Measurements from ENCODE around the gene MICU1. TPM values are rescaled to one million over a fixed set of nuclear protein-coding genes. Genes with fewer than 3 reads are reported as not detected.

The MICU1 gene
- polyA plus RNA-seq, 3 donors: 13.7 to 30.9 (median 27.8) TPM

- 59 to 63% (median 62%) methylated on average over 4 of the region's 4 CpGs for WGBS, 3 donors
- no peak overlapping the region for H3K27ac ChIP-seq (ENCODE audit: low read depth, low read length)
Observed at GRCh38 chr10:72638586-72639440, 12.9 kb upstream of the MICU1 start.

- H3K27ac ChIP-seq (ENCODE audit: low read depth, low read length): no peak overlapping the region
- WGBS, 3 donors: 18 to 62% (median 22%) methylated on average over 4 of the region's 4 CpGs
Observed at GRCh38 chr10:72637398-72637857, 11.5 kb upstream of the MICU1 start.

- no peak overlapping the region for H3K27ac ChIP-seq (ENCODE audit: low read depth, low read length)
Observed at GRCh38 chr10:72630144-72630543, 4.3 kb upstream of the MICU1 start.

GRCh38 chr10:72626444-72626754 is 520 bp upstream of the MICU1 start:
- no peak overlapping the region for H3K27ac ChIP-seq (ENCODE audit: low read depth, low read length)
- WGBS, 3 donors: 0% methylated on average over 1 of the region's 1 CpG

More at GRCh38 chr10:72630144-72630543, 4.3 kb upstream of the MICU1 start:
- 78 to 91% (median 80%) methylated on average over 2 of the region's 2 CpGs for WGBS, 3 donors

- 0 to 1% (median 0%) methylated on average over 10 of the region's 10 CpGs for WGBS, 3 donors
- no peak overlapping the region for H3K27ac ChIP-seq (ENCODE audit: low read depth, low read length)
Observed at GRCh38 chr10:72625276-72625607, 637 bp downstream of the MICU1 start.

GRCh38 chr10:72622271-72622670 is 3.6 kb downstream of the MICU1 start:
- WGBS, 3 donors: 95 to 100% (median 98%) methylated on average over 1 of the region's 1 CpG
- no peak overlapping the region for H3K27ac ChIP-seq (ENCODE audit: low read depth, low read length)

- 56 to 97% (median 80%) methylated on average over 1 of the region's 1 CpG for WGBS, 3 donors
- no peak overlapping the region for H3K27ac ChIP-seq (ENCODE audit: low read depth, low read length)
Observed at GRCh38 chr10:72616716-72617115, 9.2 kb downstream of the MICU1 start.

- 77 to 84% (median 83%) methylated on average over 3 of the region's 3 CpGs for WGBS, 3 donors
- H3K27ac ChIP-seq (ENCODE audit: low read depth, low read length): no peak overlapping the region
Observed at GRCh38 chr10:72615970-72616369, 9.9 kb downstream of the MICU1 start.

- no peak overlapping the region for H3K27ac ChIP-seq (ENCODE audit: low read depth, low read length)
- 41 to 55% (median 45%) methylated on average over 3 of the region's 3 CpGs for WGBS, 3 donors
Observed at GRCh38 chr10:72612203-72612826, 13.6 kb downstream of the MICU1 start.

GRCh38 chr10:72611783-72612182 is 14.1 kb downstream of the MICU1 start:
- no peak overlapping the region for H3K27ac ChIP-seq (ENCODE audit: low read depth, low read length)
- WGBS, 3 donors: 50 to 61% (median 60%) methylated on average over 5 of the region's 5 CpGs

- H3K27ac ChIP-seq (ENCODE audit: low read depth, low read length): no peak overlapping the region
- WGBS, 3 donors: 59 to 74% (median 67%) methylated on average over 1 of the region's 1 CpG
Observed at GRCh38 chr10:72610466-72610865, 15.4 kb downstream of the MICU1 start.

GRCh38 chr10:72605122-72605521 is 20.8 kb downstream of the MICU1 start:
- 64 to 84% (median 69%) methylated on average over 3 of the region's 3 CpGs for WGBS, 3 donors
- H3K27ac ChIP-seq (ENCODE audit: low read depth, low read length): no peak overlapping the region

GRCh38 chr10:72601144-72601543 is 24.7 kb downstream of the MICU1 start:
- no peak overlapping the region for H3K27ac ChIP-seq (ENCODE audit: low read depth, low read length)
- WGBS, 3 donors: 92 to 97% (median 95%) methylated on average over 2 of the region's 2 CpGs

GRCh38 chr10:72598769-72599701 is 26.8 kb downstream of the MICU1 start:
- WGBS, 3 donors: 72 to 87% (median 85%) methylated on average over 4 of the region's 4 CpGs

GRCh38 chr10:72597897-72598296 is 28.0 kb downstream of the MICU1 start:
- WGBS, 3 donors: 90 to 96% (median 92%) methylated on average over 1 of the region's 1 CpG
- no peak overlapping the region for H3K27ac ChIP-seq (ENCODE audit: low read depth, low read length)

More at GRCh38 chr10:72598769-72599701, 26.8 kb downstream of the MICU1 start:
- H3K27ac ChIP-seq (ENCODE audit: low read depth, low read length): no peak overlapping the region

GRCh38 chr10:72595436-72595835 is 30.4 kb downstream of the MICU1 start:
- no peak overlapping the region for H3K27ac ChIP-seq (ENCODE audit: low read depth, low read length)

GRCh38 chr10:72593963-72594362 is 31.9 kb downstream of the MICU1 start:
- no peak overlapping the region for H3K27ac ChIP-seq (ENCODE audit: low read depth, low read length)
- WGBS, 3 donors: 36 to 68% (median 60%) methylated on average over 1 of the region's 1 CpG

More at GRCh38 chr10:72595436-72595835, 30.4 kb downstream of the MICU1 start:
- WGBS, 3 donors: 79 to 100% (median 100%) methylated on average over 1 of the region's 1 CpG

- 83 to 93% (median 88%) methylated on average over 3 of the region's 3 CpGs for WGBS, 3 donors
- H3K27ac ChIP-seq (ENCODE audit: low read depth, low read length): no peak overlapping the region
Observed at GRCh38 chr10:72588266-72588665, 37.6 kb downstream of the MICU1 start.

- no peak overlapping the region for H3K27ac ChIP-seq (ENCODE audit: low read depth, low read length)
- 96 to 98% (median 98%) methylated on average over 5 of the region's 5 CpGs for WGBS, 3 donors
Observed at GRCh38 chr10:72587568-72587967, 38.3 kb downstream of the MICU1 start.
